Activated CD4-positive, CD25-positive, alpha-beta regulatory T cell treated with anti-CD3 and anti-CD28 coated beads, Interleukin-2, amount 50 U/mL, for 24 hours (primary cell): ENCODE data around the gene CCDC8.
"Not testable (repeated sequence)": the region's sequence is repeated elsewhere in the genome, so short reads cannot be mapped to it uniquely, and the experiment has no call there.

Source experiments
- ATAC-seq, 2 donors: fragments of 150-1000 bp; cut with Tn5 transposase; one replicate each; pipeline ENCODE4 v1.10.0; 2021; ENCODE audit warnings: mild to moderate bottlenecking in 1 of 2, moderate library complexity in 1 of 2

Gene CCDC8

DNA sequence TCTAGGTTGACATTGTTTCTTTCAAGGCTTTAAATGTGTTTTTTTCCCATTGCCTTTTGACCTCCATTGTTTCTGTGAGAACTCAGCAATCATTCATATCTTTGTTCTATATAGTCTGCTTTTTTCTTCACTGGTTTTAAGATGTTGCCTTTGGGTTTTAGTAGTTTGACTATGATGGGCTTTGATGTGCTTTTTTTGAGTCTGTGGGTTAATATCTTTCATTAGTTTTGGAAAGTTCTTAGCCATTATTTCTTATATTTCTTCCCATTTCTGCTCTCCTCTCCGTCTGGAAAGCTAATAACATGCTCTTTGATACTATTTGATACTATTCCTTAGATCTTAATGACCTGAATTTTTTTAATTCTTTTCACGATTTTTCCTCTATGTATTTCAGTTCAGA is 32.7 kb downstream of the CCDC8 start:
- ATAC-seq = no peak

DNA sequence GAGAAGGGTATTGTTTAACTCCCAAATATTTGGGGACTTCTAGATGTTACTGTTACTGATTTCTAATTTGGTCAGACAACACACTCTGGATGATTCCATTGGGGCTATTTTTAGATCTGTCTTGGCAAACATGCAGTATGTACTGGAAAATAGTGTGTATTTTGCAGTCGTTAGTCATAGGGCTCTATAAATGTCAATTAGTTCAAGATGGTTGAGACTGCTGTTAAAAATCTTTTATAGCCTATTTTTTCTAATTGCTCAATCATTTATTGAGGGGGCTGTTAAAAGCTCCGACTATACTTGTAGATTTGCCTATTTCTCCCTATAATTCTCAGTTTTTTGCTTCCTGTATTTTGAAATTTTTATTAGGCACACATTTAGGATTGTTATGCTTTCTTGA is 35.1 kb downstream of the CCDC8 start:
- no peak for ATAC-seq

DNA sequence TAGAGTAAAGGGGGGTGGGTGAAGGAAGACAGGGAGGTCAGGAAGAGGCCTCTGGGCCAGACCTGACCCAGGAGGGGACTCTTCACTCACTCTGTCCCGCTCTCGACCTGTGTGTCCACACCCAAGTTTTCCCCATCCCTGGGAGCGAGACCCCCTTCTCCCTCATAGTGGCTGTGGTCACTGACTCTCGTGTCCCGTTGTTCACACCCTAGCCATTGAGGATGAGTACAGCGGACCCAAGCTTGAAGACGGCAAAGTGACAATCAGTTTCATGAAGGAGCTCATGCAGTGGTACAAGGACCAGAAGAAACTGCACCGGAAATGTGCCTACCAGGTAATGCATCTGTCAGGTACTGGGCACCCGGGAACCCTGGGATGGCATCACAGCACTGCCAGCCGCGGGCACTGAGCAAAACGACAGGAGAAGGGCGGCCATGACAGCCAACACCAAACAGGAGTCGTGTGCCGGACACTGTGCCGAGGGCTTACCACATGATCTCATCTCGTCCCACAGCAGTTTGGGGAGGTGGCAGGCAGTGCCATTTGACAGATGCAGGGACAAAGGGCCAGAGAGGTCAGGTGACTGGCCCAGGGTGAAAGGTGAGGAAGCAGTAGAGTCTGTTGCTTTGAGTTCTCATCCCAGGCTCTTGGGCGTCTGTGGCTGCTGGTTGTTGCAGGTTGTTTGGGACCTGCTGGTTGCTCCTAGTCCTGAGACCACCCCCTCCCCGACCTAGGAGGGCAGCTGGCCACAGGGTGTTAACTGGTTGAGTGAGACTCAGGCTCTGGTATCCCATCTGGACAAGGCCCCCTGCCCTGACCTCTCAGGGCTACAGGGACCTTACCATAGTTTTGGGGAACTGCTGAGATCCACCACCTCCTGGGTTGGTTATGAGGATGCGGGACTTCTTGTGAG is 36.9 kb downstream of the CCDC8 start:
- ATAC-seq = no peak

DNA sequence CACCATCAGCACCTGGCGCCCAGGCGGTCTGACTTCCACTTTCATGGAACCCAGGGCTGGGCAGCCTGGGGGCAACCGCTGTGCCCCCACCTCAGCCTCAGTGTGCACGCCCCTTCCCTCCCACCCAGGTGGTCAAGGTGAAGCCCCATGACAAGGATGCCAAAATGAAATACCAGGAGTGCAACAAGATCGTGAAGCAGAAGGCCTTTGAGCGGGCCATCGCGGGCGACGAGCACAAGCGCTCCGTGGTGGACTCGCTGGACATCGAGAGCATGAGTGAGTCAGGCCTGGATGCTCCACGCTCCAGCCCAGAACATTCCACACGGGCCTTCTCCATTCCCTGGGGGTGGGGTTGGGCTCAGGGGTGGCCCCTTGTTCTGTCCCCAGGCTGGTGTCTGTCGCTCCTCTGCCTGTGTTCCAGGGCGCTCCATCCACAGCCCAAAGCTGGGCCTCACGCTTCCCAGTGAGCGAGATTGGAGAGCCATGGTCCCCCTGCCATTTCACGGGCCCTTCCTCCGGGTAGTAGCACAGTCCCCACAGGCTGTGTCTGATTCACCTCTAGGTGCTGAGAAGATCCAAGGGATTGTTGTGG is 37.8 kb downstream of the CCDC8 start:
- not testable (repeated sequence) for ATAC-seq

DNA sequence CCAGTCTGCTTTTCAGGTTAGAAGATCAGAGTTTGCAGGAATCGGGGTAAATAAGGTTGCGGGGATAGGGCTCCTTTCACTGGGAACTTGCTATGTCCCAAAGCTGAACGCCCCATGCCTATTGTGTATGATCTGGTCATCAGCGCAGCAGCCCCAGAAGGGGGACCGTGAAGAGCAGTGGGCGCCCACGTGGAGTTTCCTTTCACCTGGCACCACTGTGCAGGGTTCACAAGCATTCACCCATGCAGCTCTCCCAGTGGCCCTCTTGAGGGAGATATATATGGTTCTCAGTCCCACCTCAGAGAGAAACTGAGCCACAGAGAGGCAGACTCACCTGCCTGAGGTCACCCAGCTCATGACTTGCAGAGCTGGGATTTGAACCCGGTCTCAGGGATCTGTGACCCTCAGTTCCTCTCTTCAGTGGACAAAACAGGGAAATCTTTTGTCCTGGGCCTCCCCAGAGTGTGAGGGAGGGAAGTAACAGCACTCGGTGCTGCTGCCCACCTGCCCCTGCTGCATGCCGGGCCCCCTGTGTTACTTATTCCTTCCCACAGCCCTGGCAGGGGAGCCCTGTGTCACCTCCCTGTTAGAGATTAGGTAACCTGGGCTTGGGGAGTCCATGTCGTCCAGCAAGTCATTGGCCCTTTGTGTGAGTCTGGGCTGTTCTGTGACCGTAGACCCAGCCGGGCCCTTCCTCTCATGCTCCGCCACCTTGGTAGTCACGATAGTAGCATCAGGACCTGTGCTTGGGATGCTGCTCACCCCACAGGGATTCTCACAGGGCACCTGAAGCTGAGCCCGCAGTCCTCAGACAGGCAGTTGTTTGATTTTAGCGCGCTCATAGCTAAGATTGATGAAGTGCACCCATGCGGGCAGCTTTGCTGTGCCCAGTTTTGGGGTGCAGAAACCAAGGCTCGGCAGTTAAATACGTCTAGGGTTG is 38.6 kb downstream of the CCDC8 start:
- ATAC-seq = no peak

DNA sequence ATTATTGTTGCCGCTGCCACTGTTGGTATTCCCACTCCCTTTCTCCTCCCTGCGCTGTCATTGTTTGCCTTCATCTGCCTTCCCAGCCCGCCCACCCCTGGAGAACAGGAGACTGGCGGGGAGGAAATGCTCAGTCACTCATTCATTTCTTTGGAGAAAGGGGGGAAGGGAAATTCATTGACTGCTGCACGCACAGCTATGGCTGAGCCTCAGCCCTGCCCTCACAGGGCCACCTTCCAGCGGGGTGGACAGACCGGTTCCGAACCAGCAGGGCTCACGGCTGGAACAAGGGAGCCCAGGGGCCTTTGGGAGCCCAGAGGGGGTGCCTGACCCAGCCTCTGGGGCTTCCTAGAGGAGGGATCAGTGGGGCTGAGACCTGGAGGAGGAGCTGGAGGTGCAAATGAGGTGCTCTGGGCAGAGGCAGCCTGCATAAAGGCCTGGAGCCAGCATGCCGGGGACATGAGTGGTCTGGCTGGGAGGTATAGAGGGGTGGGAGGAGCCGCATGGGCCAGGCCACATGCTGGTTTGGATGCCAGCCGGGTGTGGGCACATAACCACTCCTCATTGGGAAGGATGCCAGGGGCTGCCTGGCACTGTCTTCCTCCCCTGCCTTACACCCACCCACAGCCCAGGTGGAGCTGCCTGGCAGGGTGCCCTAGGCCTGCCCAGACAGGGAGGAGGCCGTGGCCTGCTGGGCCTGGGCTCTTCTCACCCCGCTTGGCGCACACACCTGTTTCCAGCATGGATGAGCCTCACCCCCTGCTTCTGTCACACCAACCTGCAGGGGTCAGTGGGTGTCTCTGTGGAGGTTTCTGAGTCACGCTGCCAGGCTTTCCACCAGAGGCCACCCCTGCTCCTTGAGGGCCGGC is 39.6 kb downstream of the CCDC8 start:
- ATAC-seq = no peak

DNA sequence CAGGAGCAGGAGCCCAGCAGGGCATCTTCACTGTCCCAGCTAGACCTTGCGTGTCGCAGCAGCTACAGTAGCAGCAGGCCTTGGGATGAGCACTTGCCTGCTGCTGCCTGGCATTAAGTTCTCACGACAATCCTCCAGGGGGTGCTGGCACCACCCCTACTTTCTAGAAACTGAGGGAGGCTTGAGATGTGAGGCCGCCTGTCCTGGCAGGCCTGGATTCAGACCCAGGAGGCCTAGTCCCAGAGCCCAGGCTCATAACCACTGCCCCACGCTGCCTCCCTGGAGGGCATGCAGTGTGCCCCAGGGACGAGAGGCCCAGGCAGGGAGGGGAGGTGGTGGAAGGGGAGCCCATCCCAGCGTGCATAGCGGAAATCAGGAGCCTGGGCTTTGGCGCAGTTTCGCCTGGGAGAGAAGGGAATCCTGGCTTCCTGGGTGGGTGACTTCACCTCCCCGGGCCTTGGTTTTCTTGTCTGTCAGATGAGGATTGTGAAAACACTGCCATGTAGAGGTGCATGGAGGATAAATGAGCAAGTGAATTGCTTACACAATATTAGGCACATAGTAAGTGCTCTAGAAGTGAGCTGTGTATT is 40.4 kb downstream of the CCDC8 start:
- ATAC-seq = no peak

DNA sequence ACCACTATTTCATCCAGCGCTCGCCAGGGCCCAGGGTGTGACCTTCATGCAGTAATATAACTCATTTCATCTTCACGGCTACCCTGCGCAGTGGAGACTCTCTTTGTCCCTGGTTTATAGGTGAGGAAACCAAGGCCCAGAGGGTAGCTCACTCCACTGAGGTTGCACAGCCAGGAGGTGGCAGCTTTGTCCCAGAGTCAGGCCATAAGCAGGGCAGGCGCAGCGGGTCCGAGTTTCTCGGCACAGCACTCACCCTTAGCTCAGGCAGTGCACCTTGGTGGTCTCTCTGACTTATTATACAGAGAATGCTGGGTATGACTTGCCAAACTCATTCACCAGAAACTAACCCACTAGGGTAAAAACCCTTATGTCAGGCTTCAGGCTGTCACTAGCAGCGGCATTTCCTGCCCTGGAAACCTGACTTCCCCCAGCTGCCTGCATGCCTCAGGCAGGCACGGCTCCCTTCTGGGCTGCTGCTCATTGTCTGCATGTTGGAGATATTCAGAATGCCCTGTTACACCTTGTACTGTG is 41.9 kb downstream of the CCDC8 start:
- peak; percentile 21 to 39 for ATAC-seq

DNA sequence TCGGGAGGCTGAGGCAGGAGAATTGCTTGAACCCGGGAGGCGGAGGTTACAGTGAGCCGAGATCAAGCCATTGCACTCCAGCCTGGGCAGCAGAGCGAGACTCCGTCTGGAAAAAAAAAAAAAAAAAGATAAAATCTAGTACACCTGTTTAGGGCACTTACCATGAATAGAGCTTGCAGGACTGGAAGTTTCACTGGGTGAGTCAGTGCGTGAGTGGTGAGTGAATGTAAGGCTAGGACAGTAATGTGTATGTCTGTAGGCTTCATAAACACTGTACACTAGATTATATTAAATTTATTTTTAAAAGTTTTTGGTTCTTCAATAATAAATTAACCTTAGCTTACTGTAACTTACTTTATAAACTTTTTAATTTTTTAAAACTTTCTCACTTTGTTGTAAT is 43.5 kb downstream of the CCDC8 start:
- ATAC-seq = peak; percentile 55 to 67

DNA sequence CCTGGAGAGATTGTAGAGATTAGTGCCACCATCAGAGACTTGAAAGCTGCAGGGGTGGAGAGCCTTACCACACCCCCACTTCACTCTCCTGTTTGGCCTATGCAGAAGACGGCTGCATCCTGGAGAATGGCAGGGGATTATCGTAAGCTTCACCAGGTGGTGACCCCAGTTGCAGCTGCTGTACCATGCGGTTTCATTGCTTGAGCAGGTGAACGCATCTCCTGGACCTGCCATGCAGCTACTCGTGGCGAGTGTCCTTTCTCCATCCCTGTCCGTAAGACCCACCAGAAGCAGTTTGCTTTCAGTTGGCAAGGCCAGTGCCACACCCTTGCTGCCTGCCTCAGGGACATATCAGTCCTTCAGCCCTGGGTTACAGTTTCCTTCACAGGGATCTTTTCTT is 45.2 kb downstream of the CCDC8 start:
- no peak for ATAC-seq

DNA sequence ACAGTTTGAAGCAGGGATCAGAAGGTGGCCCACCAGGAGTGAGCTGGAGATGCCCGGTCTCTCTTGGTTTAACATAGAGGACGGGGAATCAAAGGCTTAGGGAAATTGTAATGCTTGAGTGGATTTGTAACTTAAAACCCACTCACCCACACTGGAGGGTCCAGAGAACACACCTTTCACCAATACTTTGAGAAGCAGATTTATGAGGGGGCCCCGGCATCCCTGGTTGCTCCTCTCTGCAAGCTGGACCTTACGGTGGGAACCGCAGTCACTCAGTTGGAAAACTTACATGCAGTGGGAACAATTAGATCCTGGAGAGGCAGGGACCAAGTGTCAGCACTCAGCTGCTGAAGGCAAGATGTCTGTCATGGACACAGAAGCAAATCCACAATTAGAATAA is 45.9 kb downstream of the CCDC8 start:
- no peak for ATAC-seq

DNA sequence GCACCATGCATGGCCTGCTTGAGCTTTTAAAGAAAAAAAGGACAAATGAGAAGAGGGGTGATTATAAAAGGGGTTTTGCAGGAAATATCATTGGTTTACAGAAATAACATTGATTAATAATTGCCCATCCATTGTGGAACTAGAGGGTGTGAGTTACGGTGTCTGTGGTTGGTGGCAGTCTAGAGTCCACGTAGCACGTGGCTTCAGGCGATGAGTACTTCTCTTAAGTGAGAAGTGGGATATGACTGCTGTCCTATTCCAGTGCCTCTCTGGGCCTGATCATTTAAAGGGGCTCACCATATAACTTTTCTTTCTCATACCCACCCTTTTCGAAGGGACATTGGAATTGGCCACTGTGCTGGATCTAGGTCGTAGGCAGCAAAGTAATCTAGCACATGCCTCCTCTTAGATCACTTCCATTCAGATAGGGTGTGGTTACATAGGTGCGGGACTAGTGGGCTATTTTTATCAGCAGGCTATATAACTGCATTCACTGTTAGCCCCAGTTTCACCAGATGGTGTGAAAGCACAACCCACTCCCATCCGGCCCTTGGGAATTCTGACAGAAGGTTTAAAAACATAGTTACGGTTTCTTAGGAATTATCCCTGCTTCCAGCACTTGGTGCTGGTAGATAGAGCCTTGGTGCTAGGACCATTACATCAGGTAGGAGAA is 46.6 kb downstream of the CCDC8 start:
- no peak for ATAC-seq

DNA sequence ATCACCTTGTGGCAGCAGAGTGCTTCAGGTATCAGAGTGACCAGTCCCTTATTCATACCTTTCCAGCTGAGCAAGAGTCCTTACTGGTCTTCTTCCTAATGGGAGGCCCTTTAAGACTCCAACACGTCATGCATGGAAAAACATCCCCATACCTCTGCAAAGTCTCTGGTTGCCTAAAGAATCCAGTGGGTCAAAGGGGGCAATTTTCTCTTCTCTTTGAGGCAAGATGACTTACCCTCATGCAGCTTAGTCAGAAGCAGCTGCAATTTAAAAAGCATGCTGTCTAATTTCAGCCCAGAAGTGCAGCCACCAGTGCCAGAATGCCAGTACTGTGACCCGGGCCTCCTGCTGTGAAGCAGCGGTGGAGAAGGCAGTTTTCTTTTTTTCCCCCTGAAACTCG is 47.8 kb downstream of the CCDC8 start:
- ATAC-seq = no peak

DNA sequence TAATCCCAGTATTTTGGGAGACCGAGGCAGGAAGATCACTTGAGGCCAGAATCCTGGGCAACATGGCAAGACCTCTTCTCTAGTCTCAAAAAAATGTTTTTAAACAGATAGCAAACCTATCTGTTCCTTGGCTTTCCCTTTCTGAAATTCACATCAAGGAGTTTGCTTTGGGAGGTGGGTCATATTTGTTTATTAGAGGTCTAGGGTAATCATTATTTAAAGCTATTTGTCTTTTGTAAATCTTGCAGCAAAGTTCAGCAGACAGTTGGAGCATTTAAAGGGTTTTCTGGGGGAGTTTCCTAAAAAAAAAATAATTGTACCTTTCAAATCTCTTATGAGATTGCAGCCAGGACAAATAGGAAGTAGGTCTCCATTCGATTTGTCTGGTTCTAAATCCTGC is 49.0 kb downstream of the CCDC8 start:
- no peak for ATAC-seq

DNA sequence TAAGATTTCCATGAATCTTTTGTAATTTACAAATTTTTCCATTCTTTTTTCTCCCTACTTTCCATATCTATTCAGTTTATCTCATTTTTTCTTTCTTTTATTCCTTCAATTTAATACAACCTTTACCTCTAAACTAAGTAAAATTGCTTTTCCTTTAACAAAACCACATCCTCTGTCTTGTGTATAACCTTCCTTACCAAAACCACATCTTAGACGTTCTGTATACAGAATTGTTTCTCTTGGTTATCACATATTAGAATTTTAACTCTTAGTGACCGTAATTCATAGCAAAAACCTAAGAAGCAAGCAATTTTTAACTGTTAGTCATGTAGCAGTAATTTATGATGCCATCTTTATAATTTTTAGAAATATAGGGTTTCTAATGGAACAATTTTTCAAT is 51.4 kb downstream of the CCDC8 start:
- peak in 1 of 2 donors; percentile 60 for ATAC-seq
